ENCODE results near the gene NGEF. TPM values are rescaled to one million over a fixed set of nuclear protein-coding genes. Genes with fewer than 3 reads are reported as not detected.
"Not testable (repeated sequence)": the region's sequence is repeated elsewhere in the genome, so short reads cannot be mapped to it uniquely, and the experiment has no call there.

Gene NGEF
- polyA plus RNA-seq, 3 donors = 2.7 to 3.9 (median 3.4) TPM

DNA sequence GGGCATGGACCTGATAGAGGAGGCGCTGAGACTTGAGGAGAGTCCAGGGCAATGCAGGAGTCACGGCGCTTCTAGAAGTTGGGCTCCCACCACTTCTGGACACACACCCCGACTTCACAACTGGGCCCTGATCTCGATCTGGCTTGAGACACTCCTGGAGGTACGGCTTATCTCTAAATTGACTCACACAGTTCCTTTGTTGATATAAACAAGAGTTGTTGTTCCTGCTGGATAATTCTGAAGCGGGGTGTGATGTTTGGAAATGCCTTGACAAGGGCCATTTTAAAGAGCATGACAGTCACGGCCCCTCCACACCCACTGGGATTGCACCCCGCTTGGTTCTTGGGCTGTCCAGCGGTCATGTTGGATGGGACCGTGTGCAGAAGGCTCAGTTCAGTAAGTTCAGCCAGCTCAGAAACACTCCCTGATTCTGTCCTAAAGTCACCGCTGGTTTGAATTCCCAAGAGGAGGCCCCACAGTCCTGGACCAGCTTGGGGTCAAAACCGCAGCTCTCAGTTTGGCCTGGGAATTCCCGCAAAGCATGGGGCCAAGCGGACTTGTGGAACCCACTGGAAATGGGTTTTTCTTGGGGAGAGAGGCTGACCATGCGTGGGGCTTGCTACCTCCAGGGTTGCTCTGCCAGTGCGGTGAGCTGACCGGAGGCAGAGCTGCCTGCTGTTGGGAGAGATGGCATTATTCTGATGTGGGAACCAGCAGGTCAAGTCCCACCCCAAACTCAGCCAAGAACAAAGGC, 10.1 kb upstream of the NGEF start:
- DNase-seq = no peak

DNA sequence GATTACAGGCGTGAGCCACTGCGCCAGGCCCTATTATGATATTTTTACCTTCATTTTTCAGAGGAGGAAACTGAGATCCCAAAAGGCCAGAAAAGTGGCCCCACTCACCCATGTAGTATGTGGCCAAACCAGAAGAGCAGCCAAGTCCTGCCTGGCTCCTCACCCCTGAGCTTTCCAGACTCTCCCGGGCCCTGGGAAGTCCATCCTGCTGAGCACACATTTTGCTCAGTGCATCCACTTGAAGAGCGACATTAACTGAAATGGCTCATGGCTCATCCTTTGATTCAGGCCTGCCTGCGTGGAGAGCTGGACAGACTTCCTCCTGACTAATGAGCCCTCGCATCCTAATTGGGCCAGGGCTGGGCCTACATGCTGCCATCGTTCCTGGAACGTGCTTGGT, 9.5 kb upstream of the NGEF start:
- no peak for DNase-seq

DNA sequence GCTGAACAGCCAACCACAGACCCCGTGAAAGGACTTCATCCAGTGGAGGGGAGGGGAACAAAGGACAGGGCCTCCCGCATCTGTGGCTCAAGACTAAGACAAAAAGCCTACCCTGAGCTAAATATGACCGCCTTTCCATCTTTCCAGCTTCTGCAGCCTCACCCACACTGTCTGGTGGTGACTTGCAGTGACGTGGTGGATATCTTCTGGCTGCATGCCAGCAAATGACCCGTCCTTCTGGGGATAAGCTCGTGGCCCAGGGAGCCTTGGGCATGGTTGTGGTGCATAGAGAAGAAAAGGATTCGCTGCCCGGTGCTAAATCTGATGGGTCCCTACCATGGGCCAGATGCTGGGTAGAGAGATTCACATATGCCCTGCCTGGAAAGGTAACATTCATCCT, 8.7 kb upstream of the NGEF start:
- DNase-seq = no peak

- DNase-seq = no peak
Observed at GRCh38 chr2:233020454-233020853, 7.4 kb upstream of the NGEF start.

DNA sequence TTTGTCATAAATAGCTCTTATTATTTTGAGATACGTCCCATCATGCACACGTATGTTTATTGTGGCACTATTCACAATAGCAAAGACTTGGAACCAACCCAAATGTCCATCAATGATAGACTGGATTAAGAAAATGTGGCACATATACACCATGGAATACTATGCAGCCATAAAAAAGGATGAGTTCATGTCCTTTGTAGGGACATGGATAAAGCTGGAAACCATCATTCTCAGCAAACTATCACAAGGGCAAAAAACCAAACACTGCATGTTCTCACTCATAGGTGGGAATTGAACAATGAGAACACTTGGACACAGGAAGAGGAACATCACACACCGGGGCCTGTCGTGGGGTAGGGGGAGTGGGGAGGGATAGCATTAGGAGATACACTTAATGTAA, 6.6 kb upstream of the NGEF start:
- DNase-seq = not testable (repeated sequence)

DNA sequence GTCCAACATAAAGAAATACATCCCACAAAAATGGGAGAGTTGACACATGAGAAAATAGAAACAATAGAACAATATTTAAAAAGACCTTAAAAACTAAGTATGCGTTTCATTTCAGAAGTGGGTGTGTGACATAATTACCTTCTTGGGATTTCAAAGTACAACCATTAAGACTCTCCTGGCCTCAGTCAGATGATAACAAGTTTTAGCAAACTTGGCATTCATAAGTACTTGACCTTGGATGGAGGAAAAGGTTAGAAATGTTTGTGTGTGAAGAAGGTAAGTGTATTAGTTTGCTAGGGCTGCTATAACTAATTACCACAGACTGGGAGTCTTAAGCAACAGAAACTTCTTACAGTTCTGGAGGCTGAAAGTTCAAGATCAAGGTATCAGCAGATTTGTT, 4.9 kb upstream of the NGEF start:
- no peak for DNase-seq

DNA sequence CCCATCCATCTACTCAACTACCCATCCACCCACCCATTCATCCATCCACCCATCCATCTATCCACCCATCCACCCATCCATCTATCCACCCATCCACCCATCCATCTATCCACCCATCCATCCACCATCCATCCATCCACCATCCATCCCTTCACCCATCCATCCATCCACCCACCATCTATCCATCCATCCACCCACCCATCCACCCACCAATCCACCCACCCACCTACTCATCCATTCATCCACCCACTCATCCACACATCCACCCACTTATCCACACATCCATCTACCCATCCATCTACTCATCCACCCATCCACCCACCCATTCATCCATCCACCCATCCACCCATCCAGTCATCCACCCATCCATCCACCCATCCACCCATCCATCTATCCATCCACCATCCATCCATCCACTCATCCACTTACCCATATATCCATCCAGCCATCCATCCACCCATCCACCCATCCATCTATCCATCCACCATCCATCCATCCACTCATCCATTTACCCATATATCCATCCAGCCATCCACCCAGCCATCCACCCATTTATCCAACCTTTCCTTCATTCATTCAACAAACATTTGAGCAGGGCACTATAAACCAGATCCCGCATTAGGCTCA, 2.1 kb upstream of the NGEF start:
- DNase-seq = no peak

DNA sequence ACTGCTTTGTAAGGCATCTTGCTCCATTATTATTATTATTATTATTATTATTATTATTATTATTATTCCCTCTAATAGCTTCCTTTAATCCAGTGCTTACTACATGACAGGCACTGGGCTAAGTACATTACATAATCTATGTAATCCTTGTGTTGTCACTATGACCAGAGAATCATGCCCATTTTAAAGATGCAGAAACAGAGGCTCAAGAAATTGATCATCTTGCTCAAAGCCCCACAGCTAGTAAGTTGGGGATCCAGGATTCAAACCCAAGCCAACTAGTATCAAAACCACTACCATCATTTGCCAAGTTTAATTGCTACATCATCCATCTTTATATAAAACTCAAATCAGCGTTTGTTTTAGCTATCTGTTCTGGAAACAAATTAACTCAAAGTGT, 594 bp upstream of the NGEF start:
- DNase-seq = no peak

- DNase-seq = no peak
Observed at GRCh38 chr2:233012301-233012971, 620 bp downstream of the NGEF start.

GRCh38 chr2:233011702-233012131, 1.3 kb downstream of the NGEF start:
- no peak for DNase-seq

DNA sequence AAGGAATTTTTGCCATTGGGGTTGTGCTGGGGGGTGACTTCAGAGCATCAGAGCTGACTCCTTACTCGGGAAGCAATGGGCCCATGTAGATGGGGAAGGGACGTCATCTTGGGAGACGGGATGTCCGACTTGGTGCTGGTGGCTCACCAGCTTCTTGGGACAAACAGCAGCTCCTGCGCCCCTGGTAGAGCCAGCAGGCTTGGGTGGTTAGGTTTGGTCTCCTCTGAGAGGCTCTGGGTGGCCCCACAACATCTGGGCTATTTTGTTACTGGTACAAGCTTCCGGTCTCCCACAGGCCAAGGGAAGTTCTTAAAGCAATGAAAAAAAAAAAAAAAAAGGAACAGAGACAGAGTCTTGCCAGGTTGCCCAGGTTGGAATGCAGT, 1.8 kb downstream of the NGEF start:
- DNase-seq = no peak

DNA sequence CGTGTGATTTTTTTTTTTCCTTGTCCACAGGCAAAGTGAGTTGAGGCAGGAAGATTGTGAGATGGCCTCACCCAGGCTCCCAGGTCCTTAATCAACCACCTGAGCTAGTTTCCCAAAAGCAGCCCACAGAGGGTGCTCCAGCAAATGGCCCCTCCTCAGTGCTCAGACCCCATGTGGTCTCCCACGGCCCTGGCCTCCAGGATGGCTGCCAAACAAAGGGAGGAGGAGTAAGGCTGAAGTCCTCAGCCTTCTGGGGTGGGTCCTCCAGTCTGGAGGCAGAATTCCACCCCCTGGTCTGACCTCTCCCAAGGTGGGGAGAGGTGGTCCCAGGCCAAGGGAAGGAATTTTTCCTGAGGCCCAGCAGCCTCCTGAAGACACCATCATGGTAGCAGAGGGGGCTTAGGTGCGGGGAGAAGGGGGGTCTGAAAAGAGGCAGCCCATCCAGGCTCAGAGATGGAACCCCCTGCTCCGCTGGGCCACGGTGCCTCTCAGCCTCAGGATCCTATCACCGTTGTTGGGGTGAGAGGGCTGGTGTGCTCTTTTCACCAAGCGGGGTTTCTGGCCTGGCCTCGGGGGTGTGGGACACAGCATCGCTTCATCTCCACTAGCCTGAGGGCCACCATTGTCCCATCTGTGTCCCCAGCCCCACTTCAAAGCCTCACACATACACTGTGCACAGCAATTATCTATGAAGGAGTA, 2.3 kb downstream of the NGEF start:
- no peak for DNase-seq

- no peak for DNase-seq
Observed at GRCh38 chr2:233009661-233010060, 3.4 kb downstream of the NGEF start.

DNA sequence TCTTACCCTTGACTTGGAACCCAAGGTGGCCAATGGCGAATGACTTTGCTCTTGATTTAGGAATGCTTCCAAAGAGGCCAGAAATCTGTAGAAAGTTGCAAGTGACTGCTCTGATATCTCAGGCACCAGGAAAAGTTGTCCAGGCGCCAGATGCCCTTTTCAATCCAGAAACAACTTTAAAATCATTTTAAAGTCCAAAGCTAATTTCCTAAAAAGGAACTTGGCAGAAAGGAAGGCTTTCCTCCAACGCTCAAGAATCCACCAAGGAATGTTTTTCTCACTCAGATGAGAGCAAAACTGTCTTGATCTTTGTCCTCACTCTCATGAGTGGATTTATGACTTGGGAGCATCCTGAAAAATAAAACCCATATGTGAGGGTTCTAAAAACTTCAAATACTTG, 5.3 kb downstream of the NGEF start:
- DNase-seq = no peak

GRCh38 chr2:233007270-233007669, 5.8 kb downstream of the NGEF start:
- DNase-seq = no peak

- no peak for DNase-seq
Observed at GRCh38 chr2:233006648-233007047, 6.4 kb downstream of the NGEF start.

DNA sequence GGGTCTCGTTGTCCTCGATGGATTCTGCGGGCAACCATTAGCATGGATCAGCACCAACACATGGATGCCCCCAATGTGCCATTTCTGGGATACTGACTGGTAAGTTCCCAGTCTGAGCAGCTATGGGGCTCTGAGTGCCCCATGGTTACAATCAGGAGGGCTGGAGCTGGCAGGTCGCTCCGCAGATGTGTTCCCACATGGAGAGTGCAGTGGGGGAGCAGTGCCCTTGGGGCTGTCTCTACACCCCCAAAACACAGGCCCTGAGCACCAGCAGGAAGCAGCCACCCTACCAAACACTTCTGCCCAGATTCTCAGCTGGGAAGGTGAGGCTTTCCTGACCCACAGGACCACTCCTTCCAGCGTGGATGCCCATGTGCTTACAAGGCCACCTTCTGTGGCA, 8.0 kb downstream of the NGEF start:
- DNase-seq = no peak

- DNase-seq = no peak
Observed at GRCh38 chr2:233003658-233004555, 9.1 kb downstream of the NGEF start.

DNA sequence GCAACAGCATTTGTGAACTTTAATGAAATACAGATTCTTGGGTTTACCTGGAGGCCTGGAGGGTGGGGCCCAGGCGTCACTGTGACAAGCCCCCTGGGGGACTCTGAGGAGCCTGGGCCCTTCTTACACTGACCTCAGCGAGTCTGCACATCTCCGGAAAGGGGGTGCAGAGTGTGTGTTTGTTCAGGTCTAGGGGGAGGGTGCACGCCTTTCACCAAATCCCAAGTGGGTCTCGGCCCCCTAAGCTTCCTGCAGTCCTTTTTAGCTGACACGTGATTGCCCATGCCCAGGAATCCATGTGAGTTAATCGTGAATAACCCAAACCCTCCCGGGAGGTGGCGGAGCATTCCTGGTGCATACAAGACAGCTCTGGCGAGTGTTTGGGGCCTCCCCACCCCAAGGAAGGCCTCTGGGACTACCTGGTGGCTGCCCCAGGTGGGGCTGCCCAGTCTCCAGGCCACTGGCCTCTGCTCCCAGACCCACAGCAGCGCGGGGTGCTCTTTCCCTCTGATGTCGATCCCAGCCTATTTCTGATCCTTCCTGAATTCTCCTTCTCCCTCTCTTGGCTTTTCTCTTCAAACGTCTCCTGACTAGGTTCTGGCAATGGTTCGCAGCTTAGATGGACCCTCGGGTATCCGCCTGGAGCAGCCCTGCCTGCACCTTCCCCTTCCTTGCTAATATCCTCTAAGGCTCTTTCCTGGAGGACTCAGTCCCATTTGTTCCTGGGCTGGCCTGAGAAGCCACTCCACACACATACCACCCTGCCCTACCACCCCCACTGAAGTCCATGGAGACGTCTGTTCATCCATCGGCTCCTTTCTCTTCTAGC, 10.0 kb downstream of the NGEF start:
- DNase-seq = no peak

DNA sequence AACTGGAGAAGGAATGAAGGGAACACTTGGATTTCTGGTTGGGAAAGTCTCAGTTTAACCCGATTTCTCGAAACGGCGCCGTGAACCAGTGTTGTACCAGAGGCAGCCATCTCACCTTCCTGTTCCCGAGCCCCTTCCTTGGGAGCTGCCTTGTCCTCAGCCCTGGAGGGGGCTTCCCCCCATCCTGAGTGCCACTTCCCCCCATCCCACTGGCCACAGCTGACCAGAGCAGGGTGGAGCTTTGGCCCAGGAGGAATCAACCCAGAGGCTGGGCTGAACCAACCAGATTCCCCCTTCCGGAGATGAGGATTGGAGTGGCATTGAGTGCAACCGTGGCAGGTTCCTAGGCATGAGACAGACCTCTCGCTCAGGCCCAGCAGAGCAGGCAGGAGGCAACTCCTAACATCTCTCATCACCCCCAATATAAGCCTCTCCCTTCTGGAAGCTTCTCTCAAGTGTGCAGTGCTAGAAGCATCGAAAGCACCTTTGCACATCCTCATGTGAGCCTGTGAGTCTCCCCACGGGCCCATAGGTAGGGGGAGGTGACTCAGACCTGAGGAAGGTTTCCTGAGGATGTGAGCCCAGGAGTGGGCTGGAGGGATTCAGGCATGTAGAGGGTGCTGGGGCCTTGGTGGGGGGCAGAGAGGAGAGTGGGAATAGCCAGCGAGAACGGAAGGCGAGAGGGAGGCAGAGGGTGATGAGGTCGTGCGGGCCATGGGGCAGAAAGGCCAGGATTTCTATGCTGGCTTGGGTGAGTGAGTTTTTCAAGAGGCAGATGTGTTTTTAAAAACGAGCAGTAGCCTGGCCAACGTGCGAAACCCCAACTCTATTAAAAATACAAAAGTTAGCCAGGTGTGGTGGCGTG, 11.9 kb downstream of the NGEF start:
- no peak for DNase-seq
